Pancreas (tissue), 10 donors: Measurements from ENCODE around the gene VGLL2. TPM values are rescaled to one million over a fixed set of nuclear protein-coding genes. Genes with fewer than 3 reads are reported as not detected.

Source experiments
- ATAC-seq, 4 donors: fragments of 200-7000 bp; cut with Tn5 transposase; one replicate each; pipeline versions ENCODE4 v1.8.0 to v1.9.1; 2020; ENCODE audit warnings: mild to moderate bottlenecking in 4 of 4, moderate library complexity in 4 of 4
- DNase-seq, 6 donors: peaks; one replicate each; pipeline ENCODE4 v3.0.0-alpha.2; 2020
- FAIRE-seq: peaks from 2 replicates; lab custom pipeline; 2012; peaks lifted over from hg19 to GRCh38; lab: Jason Lieb, UNC
- H3K27ac ChIP-seq, 4 donors: fragments of 200-600 bp; sonication (generic); 1 replicate in 3 of 4; 2 replicates in 1 of 4; pipeline versions ENCODE4 v1.5.0 to v1.8.0; 2020
- H3K27me3 ChIP-seq, 4 donors: fragments of 200-600 bp; one replicate each; pipeline ENCODE4 v1.8.0; 2021
- H3K36me3 ChIP-seq, 3 donors: fragments of 200-600 bp; sonication (generic) in 1 of 3; one replicate each; pipeline versions ENCODE4 v1.5.0 to v1.8.0; 2020 to 2021
- H3K4me1 ChIP-seq, 3 donors: fragments of 200-600 bp; one replicate each; pipeline ENCODE4 v1.8.0; 2021
- H3K4me3 ChIP-seq, 4 donors: fragments of 200-600 bp; sonication (generic) in 2 of 4; one replicate each; pipeline versions ENCODE4 v1.5.0 to v1.8.0; 2020 to 2021
- H3K9me3 ChIP-seq, 4 donors: fragments of 200-600 bp; one replicate each; pipeline ENCODE4 v1.8.0; 2021
- CTCF ChIP-seq, 4 donors: fragments of 200-600 bp; sonication (generic) in 3 of 4; IDR thresholded peaks; one replicate each; pipeline versions ENCODE4 v1.5.0 to v1.8.0; 2021; ENCODE audit warnings: antibody characterized with exemption in 4 of 4
- WGBS, 2 donors: extraction: QIAGEN DNeasy Blood & Tissue Kit; methylation state at CpG; one replicate each; pipeline ENCODE4 v1.1.7; 2013; 5-methylcytosine and 5-hydroxymethylcytosine counted together
- intact Hi-C, 3 donors: fragments of 100-400 bp; cut with DNase I; formaldehyde crosslinking; loops; one replicate each; pipeline versions ENCODE4 v1.11.1 to v1.14.2; 2022
- polyA plus RNA-seq, 2 donors: library from polyadenylated mRNA; stranded (reverse); fragments of 200-250 nt; gene quantifications; one replicate each; pipeline ENCODE4 v1.2.3, GENCODE V29; 2013
- total RNA-seq, 6 donors: library from RNA; stranded (reverse); fragmentation: NEBNext Ultra II Directional in 4 of 6; extraction: Animal tissue kit (Norgen Biotek cat#: 25700) in 4 of 6; gene quantifications; one replicate each; pipeline versions ENCODE4 v1.2.1 to v1.2.4, GENCODE V29; 2021 to 2023
- donor health status: healthy with polysubstance abuse.
- donor health status: DM: no; HTN: no; CAD: no; lungs with moderate emphysema.
- donor health status: DM: no; HTN: no; CAD: no.
- donor health status: control.
- donor health status: control.
- donor health status: Bipolar disorder and iron deficiency.
- donor health status: DM: yes; HTN: yes; CAD: no.
- donor health status: DM: no; HTN: no; CAD: no.
- donor health status: DM: no; HTN: no; CAD: no.
- donor health status: DM: yes; HTN: yes; CAD: no.

The VGLL2 gene
- not detected for total RNA-seq
- not detected for polyA plus RNA-seq

GRCh38 chr6:117265410-117266256, at the start of gene VGLL2:
TSS of gene VGLL2 (plus strand) at chr6:117265558. CDS start at chr6:117265764, 206 bp downstream.
- ATAC-seq = peak; percentile 73 to 93 (median 88)
- H3K9me3 ChIP-seq = no peaks in the 10 kb centered on the region
- FAIRE-seq = no peak
- DNase-seq = peak; percentile 23 to 80 (median 52)
- H3K4me3 ChIP-seq = peak within 1 kb of the TSS in 3 of 4 donors; percentile 33 to 48 (median 37)
- peaks cover 0 to 59% (median 22%) of the 10 kb centered on the region in 4 donors for H3K27me3 ChIP-seq
- H3K4me1 ChIP-seq = peaks cover 0 to 12% (median 6%) of the 10 kb centered on the region in 3 donors
- 2% methylated on average over 57 to 63 of the region's 63 CpGs for WGBS, 2 donors
- H3K27ac ChIP-seq = no peak within 1 kb of the TSS
- H3K36me3 ChIP-seq = no peaks in the 10 kb centered on the region
- intact Hi-C loops = no loop called here
- no peak for TF ChIP-seq CTCF (IDR thresholded peaks at IDR 0.05)

GRCh38 chr6:117222861-117223260, 42.5 kb upstream of the VGLL2 start:
- H3K36me3 ChIP-seq = no peaks in the 10 kb centered on the region
- FAIRE-seq (no peak), ATAC-seq (no peak), DNase-seq (no peak)
- intact Hi-C loops = no loop called here
- H3K27ac ChIP-seq = no peak overlapping the region
- no peaks in the 10 kb centered on the region for H3K9me3 ChIP-seq
- 64 to 77% methylated on average over 3 of the region's 3 CpGs for WGBS, 2 donors
- H3K4me1 ChIP-seq = no peaks in the 10 kb centered on the region
- no peak for TF ChIP-seq CTCF (IDR thresholded peaks at IDR 0.05)
- H3K4me3 ChIP-seq = no peak overlapping the region
- no peaks in the 10 kb centered on the region for H3K27me3 ChIP-seq

- Histone ChIP-seq H3K36me3 (no peaks in the 10 kb centered on the region), H3K4me1 (no peaks in the 10 kb centered on the region), H3K4me3 (no peak overlapping the region), H3K9me3 (no peaks in the 10 kb centered on the region), H3K27ac (no peak overlapping the region), H3K27me3 (no peaks in the 10 kb centered on the region)
- DNase-seq (no peak), ATAC-seq (no peak), FAIRE-seq (no peak)
- 73 to 85% methylated on average over 1 of the region's 1 CpG for WGBS, 2 donors
- no peak for TF ChIP-seq CTCF (IDR thresholded peaks at IDR 0.05)
- intact Hi-C loops = no loop called here
Measured at GRCh38 chr6:117226778-117227177, 38.6 kb upstream of the VGLL2 start.

GRCh38 chr6:117227245-117227962, 38.0 kb upstream of the VGLL2 start:
- WGBS, 2 donors = 57 to 77% methylated on average over 3 of the region's 3 CpGs
- no peaks in the 10 kb centered on the region for H3K9me3 ChIP-seq
- H3K27me3 ChIP-seq = no peaks in the 10 kb centered on the region
- no peak overlapping the region for H3K27ac ChIP-seq
- no peak for TF ChIP-seq CTCF (IDR thresholded peaks at IDR 0.05)
- H3K36me3 ChIP-seq = no peaks in the 10 kb centered on the region
- FAIRE-seq (no peak), DNase-seq (no peak), ATAC-seq (no peak)
- H3K4me1 ChIP-seq = no peaks in the 10 kb centered on the region
- intact Hi-C loops = no loop called here
- no peak overlapping the region for H3K4me3 ChIP-seq
